HUES6 (cell line): ENCODE data around the gene DENND1A.
"Not testable (repeated sequence)": the region's sequence is repeated elsewhere in the genome, so short reads cannot be mapped to it uniquely, and the experiment has no call there.

Source experiments
- H3K27ac ChIP-seq: 2 replicates; pipeline ENCODE4 v1.7.0; 2013; ENCODE audit warnings: low read depth, mild to moderate bottlenecking, low read length, inconsistent platforms
- H3K27me3 ChIP-seq: 2 replicates; pipeline ENCODE4 v1.6.1; 2013; ENCODE audit warnings: low read length; ENCODE audit not compliant: control insufficient read depth, insufficient read depth
- H3K36me3 ChIP-seq: 2 replicates; pipeline ENCODE4 v1.6.1; 2013; ENCODE audit warnings: low read length; ENCODE audit not compliant: control insufficient read depth, insufficient read depth
- H3K4me1 ChIP-seq: 2 replicates; pipeline ENCODE4 v1.6.1; 2013; ENCODE audit warnings: low read length; ENCODE audit not compliant: control insufficient read depth, insufficient read depth
- H3K4me3 ChIP-seq: 2 replicates; pipeline ENCODE4 v1.5.1; 2013; ENCODE audit warnings: low read depth, low read length
- H3K9ac ChIP-seq: one replicate; pipeline ENCODE4 v1.6.1; 2013; ENCODE audit warnings: mild to moderate bottlenecking, low read length
- H3K9me3 ChIP-seq: 2 replicates; pipeline ENCODE4 v1.6.1; 2013; ENCODE audit warnings: low read depth, low read length; ENCODE audit not compliant: control insufficient read depth, insufficient read depth

The DENND1A gene

DNA sequence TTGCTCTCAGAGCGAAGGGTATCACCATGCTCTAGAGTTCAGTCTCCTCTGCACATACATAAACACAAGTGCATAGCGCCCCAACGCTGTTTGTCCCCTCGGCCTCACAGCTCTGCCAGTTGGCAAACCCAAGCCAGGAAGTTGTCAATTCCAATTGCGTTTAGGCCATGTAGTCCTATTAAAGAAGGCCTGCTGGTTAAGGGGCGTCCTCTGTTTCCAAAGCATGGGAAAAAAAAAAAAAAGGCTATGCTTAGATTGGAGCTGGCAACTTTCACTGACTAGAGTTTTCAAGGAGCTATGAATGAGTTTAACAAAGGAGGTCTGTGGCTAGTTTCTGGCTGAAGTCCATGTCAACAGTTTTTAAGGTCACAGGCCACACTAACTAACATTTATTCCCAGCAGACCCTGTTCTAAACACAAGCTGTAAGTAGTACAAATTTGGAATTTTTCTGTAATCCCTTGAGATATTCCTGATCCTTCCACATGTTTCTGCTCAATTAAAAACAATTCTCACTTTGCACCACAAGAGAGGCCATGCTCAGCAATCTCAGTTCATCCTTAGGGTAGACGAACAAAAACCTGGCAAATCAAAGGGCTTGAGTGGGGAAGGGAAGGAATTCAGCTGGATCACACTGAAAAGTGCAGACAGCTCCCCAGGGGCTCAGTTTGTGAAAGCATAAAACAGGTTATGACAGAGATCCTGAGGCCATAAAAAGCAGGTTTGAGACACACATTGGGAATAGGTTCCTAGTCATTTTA lies 187.7 kb downstream of the DENND1A start:
- H3K27me3 ChIP-seq = no peaks in the 10 kb centered on the region

DNA sequence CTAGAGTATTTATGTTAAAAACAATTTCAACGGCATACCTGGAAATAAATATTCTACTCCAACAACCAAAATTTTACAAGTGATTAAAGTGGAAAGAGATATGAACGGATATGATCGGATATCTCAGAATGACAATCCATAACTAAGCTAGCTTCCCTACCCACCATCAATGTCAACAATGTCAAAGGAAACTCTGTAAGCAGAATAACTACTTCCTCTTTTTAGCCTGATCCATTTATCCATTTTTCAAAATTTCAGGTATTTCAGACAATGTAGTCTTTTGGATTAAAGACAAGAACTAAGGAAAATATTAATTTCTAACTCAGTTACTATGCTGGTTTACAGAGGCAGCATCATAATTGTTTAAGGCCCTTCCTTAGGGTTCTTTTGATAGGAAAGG lies 188.7 kb downstream of the DENND1A start:
- H3K4me1 ChIP-seq = no peaks in the 10 kb centered on the region
- no peak overlapping the region for H3K27ac ChIP-seq

More for the DNA sequence above, 187.7 kb downstream of the DENND1A start:
- Histone ChIP-seq H3K4me1 (0 out of 2 replicates have a peak, but pooled peaks cover under 1% of the 10 kb centered on the region), H3K4me3 (no peak overlapping the region), H3K36me3 (no peaks in the 10 kb centered on the region), H3K9me3 (no peaks in the 10 kb centered on the region), H3K27ac (no peak overlapping the region), H3K9ac (no peak overlapping the region)

DNA sequence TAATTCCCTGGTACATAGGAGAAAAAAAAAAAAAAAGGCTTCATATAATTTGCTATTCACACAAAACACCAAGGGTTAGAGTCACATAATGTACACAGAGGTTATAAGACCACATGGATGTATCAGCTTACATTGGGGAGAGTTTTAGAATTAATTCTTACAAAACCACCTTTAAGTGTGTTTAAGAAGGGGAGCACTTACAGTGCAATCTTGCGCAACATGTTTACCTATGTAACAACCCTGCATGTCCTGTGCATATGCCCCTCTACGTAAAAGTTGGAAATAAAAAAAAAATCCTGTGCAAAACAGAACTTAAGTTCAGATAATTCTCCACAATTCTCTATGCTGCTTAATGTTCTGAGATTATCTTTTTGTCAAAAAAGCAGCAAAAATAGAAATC lies 190.0 kb downstream of the DENND1A start:
- no peak overlapping the region for H3K27ac ChIP-seq
- no peaks in the 10 kb centered on the region for H3K36me3 ChIP-seq
- no peak overlapping the region for H3K9ac ChIP-seq
- H3K27me3 ChIP-seq = no peaks in the 10 kb centered on the region
- no peaks in the 10 kb centered on the region for H3K9me3 ChIP-seq
- H3K4me3 ChIP-seq = no peak overlapping the region
- no peaks in the 10 kb centered on the region for H3K4me1 ChIP-seq

More for the DNA sequence above, 188.7 kb downstream of the DENND1A start:
- Histone ChIP-seq H3K27me3 (no peaks in the 10 kb centered on the region), H3K9me3 (no peaks in the 10 kb centered on the region), H3K36me3 (no peaks in the 10 kb centered on the region), H3K4me3 (no peak overlapping the region), H3K9ac (no peak overlapping the region)

DNA sequence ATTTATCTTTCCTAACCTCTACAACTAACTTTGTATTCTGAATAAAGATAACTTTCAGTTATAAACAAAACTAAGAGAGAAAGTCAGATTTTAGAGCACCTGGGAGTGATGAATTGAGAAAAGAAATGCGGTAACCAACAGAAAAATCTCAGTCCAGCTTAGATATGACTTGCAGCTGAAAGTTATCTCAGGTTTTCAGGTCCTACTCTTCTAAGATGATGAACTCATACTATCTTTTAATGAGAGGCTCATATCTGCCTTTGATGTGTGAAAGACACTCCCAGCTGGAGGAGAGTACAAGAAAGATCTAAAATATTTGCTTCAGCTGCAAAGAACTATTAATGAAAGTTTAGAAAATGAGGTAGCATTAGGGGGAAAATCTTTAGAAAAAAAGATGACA lies 190.5 kb downstream of the DENND1A start:
- H3K9me3 ChIP-seq = no peaks in the 10 kb centered on the region
- H3K4me1 ChIP-seq = no peaks in the 10 kb centered on the region
- H3K27me3 ChIP-seq = no peaks in the 10 kb centered on the region
- no peaks in the 10 kb centered on the region for H3K36me3 ChIP-seq
- H3K4me3 ChIP-seq = no peak overlapping the region
- H3K9ac ChIP-seq = no peak overlapping the region
- H3K27ac ChIP-seq = no peak overlapping the region

DNA sequence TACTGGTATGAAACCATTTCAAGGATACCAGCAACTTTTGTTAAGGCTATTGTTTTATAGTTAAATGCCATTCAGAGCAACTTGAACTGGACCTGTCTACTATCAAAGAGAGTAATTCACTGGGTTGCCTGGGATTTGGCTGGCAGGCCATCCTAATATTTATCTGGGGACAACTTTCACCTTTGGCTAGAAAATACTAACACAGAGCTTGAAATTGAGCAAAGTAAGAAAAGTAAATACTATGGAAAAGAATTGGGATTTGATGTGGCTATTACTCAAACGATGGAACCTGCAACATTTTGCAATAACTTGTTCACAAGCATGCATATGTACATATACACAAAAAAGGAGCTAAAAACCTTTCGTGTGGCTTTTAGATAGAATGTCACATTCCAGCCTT lies 191.3 kb downstream of the DENND1A start:
- Histone ChIP-seq H3K27me3 (no peaks in the 10 kb centered on the region), H3K9me3 (no peaks in the 10 kb centered on the region), H3K27ac (no peak overlapping the region), H3K36me3 (no peaks in the 10 kb centered on the region), H3K4me1 (no peaks in the 10 kb centered on the region), H3K4me3 (no peak overlapping the region), H3K9ac (no peak overlapping the region)

DNA sequence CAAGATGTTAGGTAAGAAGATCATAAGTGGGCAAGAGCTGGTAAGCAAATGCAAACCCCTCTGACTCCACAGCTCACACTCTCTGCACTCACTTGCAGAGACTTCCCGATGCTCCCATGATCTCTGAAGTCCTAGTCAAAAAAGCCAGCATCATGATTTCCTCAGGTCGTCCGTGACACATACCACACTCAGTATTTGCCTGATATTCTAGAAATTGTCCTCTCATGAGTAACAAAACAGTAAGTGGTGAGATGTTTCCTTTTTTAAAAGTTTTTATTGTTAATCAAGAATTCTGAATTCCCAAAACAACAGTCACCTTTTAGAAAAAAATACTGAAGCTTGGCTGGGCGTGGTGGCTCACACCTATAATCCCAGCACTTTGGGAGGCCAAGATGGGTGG lies 194.6 kb downstream of the DENND1A start:
- Histone ChIP-seq H3K9me3 (no peaks in the 10 kb centered on the region), H3K27ac (no peak overlapping the region), H3K36me3 (no peaks in the 10 kb centered on the region), H3K4me1 (no peaks in the 10 kb centered on the region), H3K27me3 (no peaks in the 10 kb centered on the region), H3K9ac (no peak overlapping the region), H3K4me3 (no peak overlapping the region)

DNA sequence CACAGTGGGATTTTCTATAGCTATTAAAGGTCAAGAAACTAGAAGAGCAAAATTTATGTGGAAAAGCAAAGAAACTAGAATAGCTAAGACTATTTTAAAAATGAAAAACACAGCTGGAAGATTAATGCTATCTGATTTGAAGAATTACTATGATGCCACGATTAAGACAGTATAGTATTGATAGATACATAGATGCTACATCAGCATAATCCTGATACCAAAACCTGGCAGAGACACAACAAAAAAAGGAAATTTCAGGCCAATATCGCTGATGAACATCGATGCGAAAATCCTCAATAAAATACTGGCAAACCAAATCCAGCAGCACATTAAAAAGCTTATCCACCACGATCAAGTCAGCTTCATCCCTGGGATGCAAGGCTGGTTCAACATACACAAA lies 201.4 kb downstream of the DENND1A start:
- not testable (repeated sequence) for H3K9me3 ChIP-seq, H3K4me1 ChIP-seq, H3K4me3 ChIP-seq, H3K27ac ChIP-seq, H3K27me3 ChIP-seq, H3K9ac ChIP-seq, H3K36me3 ChIP-seq

DNA sequence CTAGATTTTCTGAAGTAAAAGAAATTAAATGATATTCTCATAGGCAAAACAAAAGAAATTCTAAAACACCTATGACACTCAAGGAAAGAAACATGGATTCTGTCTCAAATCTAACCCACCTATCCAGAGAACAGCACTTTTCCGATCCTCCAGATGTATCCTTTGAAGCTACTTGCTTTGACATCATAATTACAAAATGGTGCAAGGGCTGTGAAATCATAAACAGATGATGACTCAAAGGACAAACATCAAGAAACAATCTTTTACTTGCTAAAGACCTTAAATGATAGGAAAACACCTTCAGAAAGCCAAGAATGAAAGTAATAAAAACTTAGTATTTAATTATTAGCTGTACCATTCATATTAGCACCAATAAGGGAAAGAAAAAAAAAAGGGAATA lies 202.6 kb downstream of the DENND1A start:
- H3K4me3 ChIP-seq = no peak overlapping the region

DNA sequence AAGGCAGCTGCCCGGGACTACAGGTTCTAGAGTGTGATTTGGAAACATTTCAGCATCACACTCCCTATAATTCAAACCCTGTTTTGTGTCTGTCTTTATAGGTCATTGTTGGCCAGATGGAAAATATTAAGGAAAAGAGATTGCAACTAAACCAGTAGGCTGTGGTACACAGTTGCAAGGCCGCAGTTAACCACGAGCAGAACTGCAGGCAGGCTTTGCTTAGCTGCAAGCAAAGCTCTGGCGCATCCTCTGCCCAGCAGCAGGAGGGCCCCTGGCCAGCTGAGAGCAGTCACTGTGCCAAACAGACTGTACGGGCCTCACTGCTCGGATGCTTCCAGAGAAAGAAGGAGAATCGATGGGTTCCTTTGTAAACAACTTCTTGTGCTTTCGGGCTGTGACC lies 204.5 kb downstream of the DENND1A start:
- H3K4me1 ChIP-seq = peaks cover 3% of the 10 kb centered on the region; the same call in 1 of the 2 replicates
- H3K9ac ChIP-seq = no peak overlapping the region
- H3K4me3 ChIP-seq = no peak overlapping the region
- no peaks in the 10 kb centered on the region for H3K27me3 ChIP-seq
- peaks cover 36% of the 10 kb centered on the region for H3K9me3 ChIP-seq
- H3K36me3 ChIP-seq = no peaks in the 10 kb centered on the region
- no peak overlapping the region for H3K27ac ChIP-seq

More for the DNA sequence above, 202.6 kb downstream of the DENND1A start:
- Histone ChIP-seq H3K9me3 (peaks cover 19% of the 10 kb centered on the region), H3K4me1 (peaks cover 3% of the 10 kb centered on the region; the same call in 1 of the 2 replicates), H3K9ac (no peak overlapping the region), H3K36me3 (no peaks in the 10 kb centered on the region), H3K27me3 (no peaks in the 10 kb centered on the region), H3K27ac (no peak overlapping the region)

DNA sequence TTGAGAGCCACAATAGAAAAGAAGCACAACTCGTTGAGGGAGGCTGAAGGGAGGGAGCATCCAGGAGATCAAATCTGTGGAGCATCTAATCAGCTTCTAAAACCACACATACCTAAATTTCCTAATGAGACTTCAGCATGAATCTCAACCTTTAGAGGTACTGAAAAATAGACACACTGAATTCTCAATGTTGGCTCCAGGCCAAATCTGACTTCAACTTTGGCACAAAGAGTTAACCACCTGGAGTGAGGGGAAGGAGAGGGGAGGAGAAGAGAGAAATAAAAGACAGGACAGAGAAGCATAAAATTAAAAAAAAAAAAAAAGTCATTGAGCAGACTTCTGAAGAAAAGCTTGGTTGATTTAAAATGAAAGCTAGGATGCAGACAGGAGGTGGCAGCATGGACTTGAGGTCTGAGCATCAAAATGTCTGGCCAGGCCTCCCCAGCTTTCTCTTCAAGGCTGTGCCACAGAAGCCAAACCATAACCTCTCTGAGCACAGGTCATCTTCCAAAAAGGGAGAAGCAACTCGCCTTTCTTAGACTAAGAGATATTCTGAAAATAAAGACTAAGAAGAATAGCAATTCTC lies 205.6 kb downstream of the DENND1A start:
- Histone ChIP-seq H3K36me3 (no peaks in the 10 kb centered on the region), H3K27ac (no peak overlapping the region), H3K9me3 (peaks cover 43% of the 10 kb centered on the region), H3K9ac (no peak overlapping the region), H3K4me3 (no peak overlapping the region), H3K4me1 (peaks cover 3% of the 10 kb centered on the region; the same call in 1 of the 2 replicates), H3K27me3 (no peaks in the 10 kb centered on the region)

DNA sequence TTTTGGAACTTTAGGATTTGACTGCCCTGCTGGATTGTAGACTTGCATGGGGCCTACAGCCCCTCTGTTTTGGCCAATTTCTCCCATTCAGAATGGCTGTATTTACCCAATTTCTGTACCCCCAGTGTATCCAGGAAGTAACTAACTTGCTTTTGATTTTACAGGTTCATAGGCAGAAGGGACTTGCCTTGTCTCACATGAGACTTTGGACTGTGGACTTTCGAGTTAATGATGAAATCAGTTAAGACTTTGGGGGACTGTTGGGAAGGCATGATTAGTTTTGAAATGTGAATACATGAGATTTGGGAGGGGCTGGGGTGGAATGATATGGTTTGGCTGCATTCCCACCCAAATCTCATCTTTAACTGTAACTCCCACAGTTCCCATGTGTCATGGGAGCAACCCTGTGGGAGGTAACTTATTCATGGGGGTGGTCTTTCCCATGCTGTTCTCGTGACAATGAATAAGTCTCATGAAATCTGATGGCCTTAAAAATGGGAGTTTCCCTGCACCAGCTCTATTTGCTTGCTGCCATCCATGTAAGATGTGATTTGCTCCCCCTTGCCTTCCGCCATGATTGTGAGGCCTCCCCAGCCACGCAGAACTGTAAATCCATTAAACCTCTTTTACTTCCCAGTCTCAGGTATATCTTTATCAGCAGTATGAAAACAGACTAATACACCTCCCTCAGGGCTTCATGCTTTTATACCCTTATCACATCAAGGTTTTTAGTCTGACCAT lies 206.6 kb downstream of the DENND1A start:
- peaks cover 3% of the 10 kb centered on the region; the same call in 1 of the 2 replicates for H3K4me1 ChIP-seq
- H3K27me3 ChIP-seq = no peaks in the 10 kb centered on the region
- peaks cover 51% of the 10 kb centered on the region for H3K9me3 ChIP-seq
- H3K36me3 ChIP-seq = no peaks in the 10 kb centered on the region
- H3K9ac ChIP-seq = no peak overlapping the region
- no peak overlapping the region for H3K27ac ChIP-seq
- no peak overlapping the region for H3K4me3 ChIP-seq
